H1 (cell line): ENCODE results near the gene PEPD. TPM values are rescaled to one million over a fixed set of nuclear protein-coding genes. Genes with fewer than 3 reads are reported as not detected.

Source experiments
- BACH1 ChIP-seq: IDR thresholded peaks from 2 replicates; pipeline ENCODE4 v1.6.1; 2012; ENCODE audit warnings: low read length, improper control_type of control experiment
- BCL11A ChIP-seq, 2 experiments: IDR thresholded peaks; one replicate each; pipeline ENCODE4 v1.6.1; 2011; ENCODE audit warnings: low read depth in 2 of 2, low read length in 2 of 2, mild to moderate bottlenecking in 2 of 2
- E2F6 ChIP-seq: IDR thresholded peaks from 2 replicates; pipeline ENCODE4 v1.6.1; 2012; ENCODE audit warnings: inconsistent platforms
- FOSL1 ChIP-seq: IDR thresholded peaks from 2 replicates; pipeline ENCODE4 v1.6.1; 2011; ENCODE audit warnings: mild to moderate bottlenecking, low read depth, low read length, moderate library complexity; ENCODE audit not compliant: insufficient read depth
- PHF8 ChIP-seq: fragments of 200-600 bp; sonication (generic); conservative IDR thresholded peaks from 2 replicates; pipeline ENCODE4 v1.7.1; 2012; ENCODE audit warnings: low read depth, mild to moderate bottlenecking, inconsistent platforms, low read length, moderate library complexity
- RFX5 ChIP-seq: IDR thresholded peaks from 2 replicates; pipeline ENCODE4 v1.6.1; 2011; ENCODE audit warnings: low read depth, low read length, improper control_type of control experiment, borderline replicate concordance
- SAP30 ChIP-seq: fragments of 300-600 bp; sonication (generic); IDR thresholded peaks from 2 replicates; pipeline ENCODE4 v1.7.1; 2012; ENCODE audit warnings: low read length, moderate library complexity, mild to moderate bottlenecking, inconsistent platforms; ENCODE audit not compliant: insufficient read depth, insufficient replicate concordance
- SIN3A ChIP-seq, 2 experiments: IDR thresholded peaks in 1 of 2; conservative IDR thresholded peaks in 1 of 2; 2 replicates each; pipeline ENCODE4 v1.6.1; 2011 to 2012; ENCODE audit warnings: low read length in 2 of 2, improper control_type of control experiment in 1 of 2, low read depth in 1 of 2, mild to moderate bottlenecking in 1 of 2
- polyA plus RNA-seq, 7 experiments: library from polyadenylated mRNA; depleted of rRNA in 3 of 7; stranded (reverse) in 5 of 7; unstranded in 2 of 7; fragments of >200 nt in 5 of 7; fragments of 200-250 nt in 2 of 7; gene quantifications; 1 replicate in 5 of 7; 2 replicates in 1 of 7; 4 replicates in 1 of 7; pipeline versions ENCODE4 v1.2.1 to v1.2.3, GENCODE V29; 2011 to 2013; ENCODE audit warnings: missing spikeins in 2 of 7, mixed read lengths in 2 of 7
- total RNA-seq: library from RNA; stranded (reverse); fragmentation: NEBNext Ultra II Directional; extraction: Animal tissue kit (Norgen Biotek cat#: 25700); gene quantifications from 2 replicates; pipeline ENCODE4 v1.2.1, GENCODE V29; 2021

Gene PEPD
- total and polyA plus RNA-seq, 2 of the 8 experiments (the other 6 are each of a cell fraction or from before 2014, with no cell fraction given): 84.1 to 178 TPM

- no peak for TF ChIP-seq RFX5
- no peak for TF ChIP-seq BACH1
- TF ChIP-seq E2F6: no peak
- no peak for TF ChIP-seq FOSL1
- TF ChIP-seq PHF8: no peak
- TF ChIP-seq BCL11A (IDR thresholded peaks at IDR 0.05; ENCODE audit: low read depth in 2 of 2, low read length in 2 of 2): no peak
- TF ChIP-seq SAP30: no peak
- no peak for TF ChIP-seq SIN3A (conservative IDR thresholded peaks at IDR 0.05 in 1 of 2, IDR thresholded peaks at IDR 0.05 in 1 of 2; ENCODE audit: low read depth in 1 of 2, low read length in 2 of 2)
Measured at GRCh38 chr19:33524024-33524664, 2.6 kb upstream of the PEPD start (continued).
